Osteoblast (primary cell): ENCODE measurements around the gene MREG. TPM values are rescaled to one million over a fixed set of nuclear protein-coding genes. Genes with fewer than 3 reads are reported as not detected.

ENCODE experiments used
- DNase-seq: peaks from one replicate; pipeline ENCODE4 v3.0.0; 2011; ENCODE audit warnings: low spot score, mixed read lengths; ENCODE audit not compliant: insufficient read length; ENCODE audit errors: missing footprints
- H2AFZ ChIP-seq: 2 replicates; pipeline ENCODE4 v1.6.0; 2011; ENCODE audit warnings: mild to moderate bottlenecking, low read length
- H3K27ac ChIP-seq: 2 replicates; pipeline ENCODE4 v1.5.1; 2011; ENCODE audit warnings: mild to moderate bottlenecking, low read depth, low read length, moderate library complexity
- H3K27me3 ChIP-seq: 2 replicates; pipeline ENCODE4 v1.6.0; 2012; ENCODE audit warnings: mild to moderate bottlenecking, control low read depth, inconsistent platforms, low read length, moderate library complexity; ENCODE audit not compliant: insufficient read depth
- H3K36me3 ChIP-seq: 2 replicates; pipeline ENCODE4 v1.5.1; 2011; ENCODE audit warnings: mild to moderate bottlenecking, low read length, control low read depth, moderate library complexity; ENCODE audit not compliant: insufficient read depth
- H3K4me1 ChIP-seq: 2 replicates; pipeline ENCODE4 v1.5.1; 2011; ENCODE audit warnings: mild to moderate bottlenecking, low read length, control low read depth, moderate library complexity; ENCODE audit not compliant: insufficient read depth
- H3K4me2 ChIP-seq: 2 replicates; pipeline ENCODE4 v1.6.0; 2011; ENCODE audit warnings: mild to moderate bottlenecking, low read length; ENCODE audit not compliant: insufficient read depth
- H3K4me3 ChIP-seq: fragments of 200-600 bp; sonication (generic); 3 replicates; pipeline ENCODE4 v1.5.1; 2012; ENCODE audit warnings: mild to moderate bottlenecking, low read length, inconsistent platforms; ENCODE audit not compliant: insufficient read depth
- H3K79me2 ChIP-seq: 2 replicates; pipeline ENCODE4 v1.6.0; 2012; ENCODE audit warnings: mild to moderate bottlenecking, low read length, control low read depth, inconsistent platforms; ENCODE audit not compliant: insufficient read depth
- H3K9me3 ChIP-seq: 2 replicates; pipeline ENCODE4 v1.5.1; 2011; ENCODE audit warnings: low read depth, low read length, control low read depth
- H4K20me1 ChIP-seq: 2 replicates; pipeline ENCODE4 v1.6.0; 2012; ENCODE audit warnings: mild to moderate bottlenecking, low read length, control low read depth; ENCODE audit not compliant: insufficient read depth
- CTCF ChIP-seq: IDR thresholded peaks from 2 replicates; pipeline ENCODE4 v1.5.1; 2011; ENCODE audit warnings: mild to moderate bottlenecking, low read depth, low read length, moderate library complexity; ENCODE audit errors: extremely low read depth
- total RNA-seq: library from RNA; depleted of rRNA; stranded (reverse); fragments of >200 nt; gene quantifications from 2 replicates; pipeline ENCODE4 v1.2.3, GENCODE V29; 2012

The MREG gene
- total RNA-seq, 1 donor = 1.1 TPM

GRCh38 chr2:216006164-216006663 is 7.1 kb downstream of the MREG start:
- Histone ChIP-seq H3K36me3 (no peaks in the 10 kb centered on the region), H2AFZ (no peak overlapping the region), H4K20me1 (no peaks in the 10 kb centered on the region), H3K27ac (no peak overlapping the region), H3K4me1 (peaks cover 6% of the 10 kb centered on the region), H3K4me3 (no peak overlapping the region), H3K27me3 (peaks cover 4% of the 10 kb centered on the region), H3K79me2 (no peaks in the 10 kb centered on the region), H3K9me3 (no peaks in the 10 kb centered on the region), H3K4me2 (peak overlapping the region; percentile 23)
- peak; percentile 49 for DNase-seq
- TF ChIP-seq CTCF = no peak

- no peak overlapping the region for H2AFZ ChIP-seq
- no peaks in the 10 kb centered on the region for H3K79me2 ChIP-seq
- peaks cover 15% of the 10 kb centered on the region for H3K27me3 ChIP-seq
- H4K20me1 ChIP-seq = no peaks in the 10 kb centered on the region
- no peaks in the 10 kb centered on the region for H3K36me3 ChIP-seq
- H3K4me2 ChIP-seq = no peak overlapping the region
- H3K27ac ChIP-seq = no peak overlapping the region
- no peaks in the 10 kb centered on the region for H3K9me3 ChIP-seq
- no peak overlapping the region for H3K4me3 ChIP-seq
- TF ChIP-seq CTCF = no peak
- peaks cover 6% of the 10 kb centered on the region for H3K4me1 ChIP-seq
- no peak for DNase-seq
These were observed 8.6 kb downstream of the MREG start for GRCh38 chr2:216004697-216005283.

- no peaks in the 10 kb centered on the region for H3K36me3 ChIP-seq
- no peaks in the 10 kb centered on the region for H4K20me1 ChIP-seq
- no peak for DNase-seq
- peaks cover 6% of the 10 kb centered on the region for H3K4me1 ChIP-seq
- H3K79me2 ChIP-seq = no peaks in the 10 kb centered on the region
- no peak overlapping the region for H2AFZ ChIP-seq
- peaks cover 15% of the 10 kb centered on the region for H3K27me3 ChIP-seq
- H3K4me2 ChIP-seq = no peak overlapping the region
- no peak overlapping the region for H3K27ac ChIP-seq
- TF ChIP-seq CTCF = no peak
- H3K9me3 ChIP-seq = no peaks in the 10 kb centered on the region
- H3K4me3 ChIP-seq = no peak overlapping the region
These were observed 9.3 kb downstream of the MREG start for GRCh38 chr2:216003876-216004696.

GRCh38 chr2:216002693-216003092 is 10.7 kb downstream of the MREG start:
- H3K4me3 ChIP-seq = no peak overlapping the region
- no peak for TF ChIP-seq CTCF
- H3K4me1 ChIP-seq = peaks cover 6% of the 10 kb centered on the region
- H3K9me3 ChIP-seq = no peaks in the 10 kb centered on the region
- no peaks in the 10 kb centered on the region for H3K36me3 ChIP-seq
- peaks cover 15% of the 10 kb centered on the region for H3K27me3 ChIP-seq
- H3K27ac ChIP-seq = no peak overlapping the region
- H2AFZ ChIP-seq = no peak overlapping the region
- H3K4me2 ChIP-seq = no peak overlapping the region
- no peak for DNase-seq
- H3K79me2 ChIP-seq = no peaks in the 10 kb centered on the region
- no peaks in the 10 kb centered on the region for H4K20me1 ChIP-seq
